H1 (cell line): ENCODE data around the gene AGRP. TPM values are rescaled to one million over a fixed set of nuclear protein-coding genes. Genes with fewer than 3 reads are reported as not detected.

Experiments used
- CTCF ChIA-PET: fragments of 300-600 bp; sonication (Branson Sonifier 250); formaldehyde crosslinking; loops from one replicate; lab custom pipeline; 2021; ENCODE audit not compliant: partially characterized antibody; lab: Charles Lee
- POLR2A ChIA-PET: fragments of 300-600 bp; sonication (Branson Sonifier 250); formaldehyde crosslinking; loops from one replicate; lab custom pipeline; 2021; ENCODE audit warnings: inconsistent platforms; ENCODE audit not compliant: partially characterized antibody; lab: Charles Lee
- DNase-seq, 2 experiments: peaks; one replicate each; pipeline versions ENCODE4 v3.0.0 to v3.0.0-alpha.2; 2010 to 2022; ENCODE audit warnings: low spot score in 2 of 2, low read depth in 1 of 2, mixed read lengths in 1 of 2
- FAIRE-seq: peaks from 2 replicates; lab custom pipeline; 2011; peaks lifted over from hg19 to GRCh38; lab: Jason Lieb, UNC
- H2AFZ ChIP-seq: 2 replicates; pipeline ENCODE4 v1.8.1; 2012; ENCODE audit warnings: low read length, inconsistent platforms
- H2AK5ac ChIP-seq: 2 replicates; pipeline ENCODE4 v1.6.1; 2013; ENCODE audit warnings: low read depth, low read length
- H2BK120ac ChIP-seq: replicated peaks from 2 replicates; pipeline ENCODE3; 2013; ENCODE audit warnings: low read depth, low read length, inconsistent platforms
- H2BK12ac ChIP-seq: 2 replicates; pipeline ENCODE4 v1.6.1; 2013; ENCODE audit warnings: low read depth, low read length
- H2BK15ac ChIP-seq: 2 replicates; pipeline ENCODE4 v1.6.1; 2013; ENCODE audit warnings: low read length
- H2BK20ac ChIP-seq: 2 replicates; pipeline ENCODE4 v1.6.1; 2013; ENCODE audit warnings: low read length
- H2BK5ac ChIP-seq: 2 replicates; pipeline ENCODE4 v1.6.1; 2013; ENCODE audit warnings: low read depth, low read length
- H3K14ac ChIP-seq: 2 replicates; pipeline ENCODE4 v1.6.1; 2013; ENCODE audit warnings: inconsistent platforms; ENCODE audit not compliant: insufficient read length
- H3K18ac ChIP-seq: 2 replicates; pipeline ENCODE4 v1.6.1; 2013; ENCODE audit warnings: low read length; ENCODE audit errors: extremely low read depth
- H3K23ac ChIP-seq: 2 replicates; pipeline ENCODE4 v1.6.1; 2013; ENCODE audit warnings: inconsistent platforms; ENCODE audit not compliant: insufficient read length
- H3K23me2 ChIP-seq: 2 replicates; pipeline ENCODE4 v1.6.1; 2013; ENCODE audit warnings: low read depth, low read length
- H3K27ac ChIP-seq: 2 replicates; pipeline ENCODE4 v1.6.1; 2011; ENCODE audit warnings: low read depth, low read length, inconsistent platforms
- H3K27me3 ChIP-seq, 4 experiments: replicated peaks in 1 of 4; 1 replicate in 1 of 4; 2 replicates in 3 of 4; pipeline versions ENCODE4 v1.6.1 to v1.8.1; 2011 to 2013; ENCODE audit warnings: low read length in 3 of 4, mild to moderate bottlenecking in 3 of 4, inconsistent platforms in 2 of 4, mixed read lengths in 2 of 4, moderate library complexity in 1 of 4; ENCODE audit not compliant: control insufficient read depth in 3 of 4, insufficient read depth in 3 of 4; ENCODE audit errors: extremely low read depth in 1 of 4
- H3K36me3 ChIP-seq, 4 experiments: 2 replicates each; pipeline versions ENCODE4 v1.6.1 to v1.8.1; 2011 to 2013; ENCODE audit warnings: mild to moderate bottlenecking in 4 of 4, low read length in 3 of 4, moderate library complexity in 2 of 4, control low read depth in 1 of 4, inconsistent platforms in 1 of 4; ENCODE audit not compliant: insufficient read depth in 4 of 4, control insufficient read depth in 2 of 4
- H3K4ac ChIP-seq: replicated peaks from 2 replicates; pipeline ENCODE3; 2013; ENCODE audit warnings: low read length, low read depth, mixed read lengths, inconsistent platforms; ENCODE audit not compliant: insufficient read length
- H3K4me1 ChIP-seq, 4 experiments: replicated peaks in 1 of 4; 1 replicate in 1 of 4; 2 replicates in 3 of 4; pipeline versions ENCODE4 v1.6.1 to v1.8.1; 2011 to 2013; ENCODE audit warnings: low read length in 3 of 4, inconsistent platforms in 2 of 4, mixed read lengths in 1 of 4; ENCODE audit not compliant: insufficient read depth in 4 of 4, control insufficient read depth in 3 of 4
- H3K4me2 ChIP-seq, 2 experiments: 2 replicates each; pipeline versions ENCODE4 v1.6.1 to v1.8.1; 2011 to 2013; ENCODE audit warnings: low read depth in 2 of 2, low read length in 2 of 2, control low read depth in 1 of 2, inconsistent platforms in 1 of 2, mild to moderate bottlenecking in 1 of 2; ENCODE audit not compliant: insufficient read depth in 1 of 2
- H3K4me3 ChIP-seq, 4 experiments: fragments of 200-600, 300-600 bp in 1 of 4; sonication (generic), shearing (Covaris generic), sonication (Bioruptor Twin) in 1 of 4; 2 replicates each; pipeline versions ENCODE4 v1.5.1 to v1.8.1; 2011 to 2016; ENCODE audit warnings: low read length in 4 of 4, low read depth in 3 of 4, control low read depth in 2 of 4, inconsistent platforms in 2 of 4, mild to moderate bottlenecking in 2 of 4, mixed read lengths in 1 of 4, moderate library complexity in 1 of 4; ENCODE audit not compliant: insufficient read depth in 2 of 4; ENCODE audit errors: extremely low read depth in 1 of 4
- H3K56ac ChIP-seq: replicated peaks from 2 replicates; pipeline ENCODE3; 2013; ENCODE audit warnings: low read depth, mild to moderate bottlenecking, mixed read lengths, low read length, inconsistent platforms; ENCODE audit not compliant: insufficient read length
- H3K79me1 ChIP-seq: 2 replicates; pipeline ENCODE4 v1.6.1; 2013; ENCODE audit warnings: low read depth, low read length, control low read depth
- H3K79me2 ChIP-seq, 2 experiments: 2 replicates each; pipeline versions ENCODE4 v1.6.1 to v1.8.1; 2012 to 2013; ENCODE audit warnings: low read length in 2 of 2, mild to moderate bottlenecking in 2 of 2, inconsistent platforms in 1 of 2; ENCODE audit not compliant: insufficient read depth in 2 of 2, control insufficient read depth in 1 of 2
- H3K9ac ChIP-seq, 4 experiments: replicated peaks in 1 of 4; 1 replicate in 1 of 4; 2 replicates in 3 of 4; pipeline versions ENCODE4 v1.6.1 to v1.8.1; 2011 to 2013; ENCODE audit warnings: low read depth in 3 of 4, low read length in 3 of 4, control low read depth in 2 of 4, mild to moderate bottlenecking in 2 of 4, moderate library complexity in 2 of 4, inconsistent platforms in 1 of 4; ENCODE audit errors: extremely low read depth in 1 of 4
- H3K9me3 ChIP-seq, 2 experiments: 2 replicates each; pipeline versions ENCODE4 v1.6.1 to v1.8.1; 2012 to 2013; ENCODE audit warnings: mild to moderate bottlenecking in 2 of 2, moderate library complexity in 2 of 2, control low read depth in 1 of 2, inconsistent platforms in 1 of 2, low read depth in 1 of 2, low read length in 1 of 2, mixed read lengths in 1 of 2; ENCODE audit not compliant: insufficient read depth in 2 of 2
- H4K20me1 ChIP-seq, 2 experiments: replicated peaks in 1 of 2; 2 replicates each; pipeline versions ENCODE3 to v1.8.1; 2011 to 2013; ENCODE audit warnings: inconsistent platforms in 2 of 2, low read length in 2 of 2, mild to moderate bottlenecking in 1 of 2; ENCODE audit not compliant: insufficient read depth in 2 of 2, control insufficient read depth in 1 of 2
- H4K5ac ChIP-seq: 2 replicates; pipeline ENCODE4 v1.6.1; 2013; ENCODE audit warnings: low read length, low read depth, mixed read lengths, inconsistent platforms; ENCODE audit not compliant: insufficient read length
- H4K8ac ChIP-seq: 2 replicates; pipeline ENCODE4 v1.8.0; 2013; ENCODE audit warnings: mild to moderate bottlenecking, moderate library complexity, low read length, inconsistent platforms; ENCODE audit not compliant: insufficient read depth; ENCODE audit errors: extremely low read depth
- H4K91ac ChIP-seq: replicated peaks from 2 replicates; pipeline ENCODE3; 2013; ENCODE audit warnings: low read length, mixed read lengths, inconsistent platforms; ENCODE audit not compliant: insufficient read length
- WGBS, 2 experiments: shearing (Covaris generic) in 1 of 2; methylation state at CpG; one replicate each; pipeline versions ENCODE4 v1.1.6 to v1.1.7; 2013 to 2015; ENCODE audit warnings: low lambda C conversion rate in 2 of 2, mixed read lengths in 2 of 2, inconsistent platforms in 1 of 2, low coverage in 1 of 2, missing lambda C conversion rate in 1 of 2; ENCODE audit not compliant: insufficient replicate concordance in 2 of 2, insufficient coverage in 1 of 2, insufficient read length in 1 of 2; ENCODE audit errors: extremely low coverage in 1 of 2, missing lambda C conversion rate in 1 of 2; 5-methylcytosine and 5-hydroxymethylcytosine counted together
- polyA plus RNA-seq, 7 experiments: library from polyadenylated mRNA; depleted of rRNA in 3 of 7; stranded (reverse) in 5 of 7; unstranded in 2 of 7; fragments of >200 nt in 5 of 7; fragments of 200-250 nt in 2 of 7; gene quantifications; 1 replicate in 5 of 7; 2 replicates in 1 of 7; 4 replicates in 1 of 7; pipeline versions ENCODE4 v1.2.1 to v1.2.3, GENCODE V29; 2011 to 2013; ENCODE audit warnings: missing spikeins in 2 of 7, mixed read lengths in 2 of 7
- total RNA-seq: library from RNA; stranded (reverse); fragmentation: NEBNext Ultra II Directional; extraction: Animal tissue kit (Norgen Biotek cat#: 25700); gene quantifications from 2 replicates; pipeline ENCODE4 v1.2.1, GENCODE V29; 2021

AGRP gene
- total and polyA plus RNA-seq, 2 of the 8 experiments (the other 6 are each of a cell fraction or from before 2014, with no cell fraction given): not detected

GRCh38 chr16:67454104-67454503 lies 29.2 kb downstream of the AGRP start:
- no peak overlapping the region for H4K91ac ChIP-seq
- H3K9me3 ChIP-seq: no peaks in the 10 kb centered on the region
- H3K4me2 ChIP-seq: no peak overlapping the region
- no peak overlapping the region for H3K14ac ChIP-seq
- no peak overlapping the region for H4K5ac ChIP-seq
- no peaks in the 10 kb centered on the region for H3K79me2 ChIP-seq
- H3K36me3 ChIP-seq: peaks cover 0 to 5% (median 0%) of the 10 kb centered on the region in 4 experiments; a peak in 1 of 8 replicates
- ChIA-PET POLR2A (interaction anchor here (1.7 kb wide), 1 partner anchor 12 kb away, joined by 4 read pairs; no protein-coding TSS in a partner anchor), CTCF (interaction anchor here (0.6 to 28.6 kb wide), 5 partner anchors 1 to 1643 kb away, joined by 3 to 683 read pairs (median 32); partner anchors contain the start of gene HSD11B2)
- no peak overlapping the region for H3K9ac ChIP-seq
- no peak overlapping the region for H2BK12ac ChIP-seq
- no peak overlapping the region for H2BK5ac ChIP-seq
- H2BK120ac ChIP-seq: no peak overlapping the region
- H3K4me1 ChIP-seq: no peaks in the 10 kb centered on the region; a peak in 1 of 7 replicates
- no peak overlapping the region for H3K56ac ChIP-seq
- H2BK20ac ChIP-seq: no peak overlapping the region
- H4K20me1 ChIP-seq: peaks cover 12 to 13% of the 10 kb centered on the region in 2 experiments
- H2AFZ ChIP-seq: no peak overlapping the region
- DNase-seq (no peak), FAIRE-seq (no peak)
- H3K27me3 ChIP-seq: no peaks in the 10 kb centered on the region
- H3K23ac ChIP-seq: no peak overlapping the region
- H3K18ac ChIP-seq: no peak overlapping the region
- WGBS, 2 experiments: 80% methylated on average over 5 of the region's 5 CpGs; no CpG with 5 or more reads in 1 of the 2 experiments
- no peak overlapping the region; the same call in 1 of the 2 replicates for H4K8ac ChIP-seq
- H3K4me3 ChIP-seq: no peak overlapping the region
- peaks cover 4% of the 10 kb centered on the region; the same call in 1 of the 2 replicates for H3K79me1 ChIP-seq
- H2AK5ac ChIP-seq: no peak overlapping the region
- no peak overlapping the region for H3K27ac ChIP-seq
- H3K23me2 ChIP-seq: no peaks in the 10 kb centered on the region
- no peak overlapping the region for H2BK15ac ChIP-seq
- H3K4ac ChIP-seq: no peak overlapping the region
